Measurements from ENCODE around the gene MIGA2. TPM values are rescaled to one million over a fixed set of nuclear protein-coding genes. Genes with fewer than 3 reads are reported as not detected.

Gene MIGA2
- total and polyA plus RNA-seq, 2 of the 4 experiments (the other 2 are of a cell fraction), result 12.5 to 25.3 TPM

DNA sequence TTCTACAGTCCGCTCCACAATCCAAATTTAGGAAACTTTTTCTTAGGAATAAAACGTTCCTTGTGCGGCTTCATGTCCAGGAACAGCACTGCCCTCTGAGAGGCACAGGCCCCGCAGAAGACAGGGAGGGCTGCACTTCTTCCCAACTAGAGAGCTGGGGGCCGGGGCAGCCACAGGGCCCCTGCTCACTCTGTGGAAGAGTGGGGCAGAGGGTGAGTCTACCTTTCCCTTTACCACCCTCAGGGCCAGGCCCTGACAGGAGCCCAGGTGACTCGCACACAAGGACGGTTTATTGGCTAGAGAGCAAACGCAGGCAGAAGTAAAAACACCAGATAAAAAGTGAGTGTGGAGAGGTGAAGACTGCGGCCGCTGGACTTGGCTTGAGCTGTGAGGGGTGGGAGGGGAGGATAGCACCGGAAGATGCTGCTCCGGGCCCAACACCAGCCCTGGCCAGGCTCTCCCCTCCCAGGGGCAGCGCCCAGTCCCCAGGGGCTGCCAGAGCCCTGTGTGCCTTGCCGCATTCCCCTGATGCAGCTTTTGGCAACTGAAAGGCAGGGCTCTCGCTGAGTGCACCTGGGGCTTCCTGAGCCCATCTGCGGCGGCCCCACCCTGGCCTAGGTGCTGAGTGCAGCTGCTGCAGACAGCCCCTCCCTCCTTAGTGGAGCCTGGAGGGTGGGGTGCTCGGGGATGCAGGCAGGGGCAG is 28.5 kb upstream of the MIGA2 start:
- Histone ChIP-seq H3K9me3 (ENCODE audit: control insufficient read depth, insufficient read depth, low read length) (no peaks in the 10 kb centered on the region), H3K27me3 (ENCODE audit: control insufficient read depth, insufficient read depth, low read length) (no peaks in the 10 kb centered on the region), H4K20me1 (ENCODE audit: insufficient read depth, low read length) (peaks cover 7% of the 10 kb centered on the region), H3K56ac (ENCODE audit: extremely low read depth, insufficient read depth, low read length) (no peak overlapping the region), H2BK15ac (ENCODE audit: low read depth, low read length) (no peak overlapping the region), H3K36me3 (ENCODE audit: control insufficient read depth, insufficient read depth, low read length) (peaks cover 44% of the 10 kb centered on the region), H3K4ac (ENCODE audit: low read depth, low read length) (no peak overlapping the region), H3K27ac (ENCODE audit: insufficient read depth, low read length) (no peak overlapping the region), H3K4me3 (ENCODE audit: insufficient read depth, low read depth, low read length) (no peak overlapping the region), H2BK20ac (ENCODE audit: low read depth, low read length) (no peak overlapping the region), H2BK120ac (ENCODE audit: low read depth, low read length) (no peak overlapping the region), H3K4me2 (ENCODE audit: low read depth, low read length) (no peak overlapping the region), H4K91ac (ENCODE audit: insufficient read depth, low read depth, low read length) (no peak overlapping the region), H4K8ac (ENCODE audit: low read depth in 2 of 2, low read length in 2 of 2) (no peak overlapping the region), H3K4me1 (ENCODE audit: control insufficient read depth, insufficient read depth, low read length) (no peaks in the 10 kb centered on the region), H3K23ac (ENCODE audit: low read depth, low read length) (no peak overlapping the region), H3K14ac (replicated peaks; ENCODE audit: low read depth, low read length) (no peak overlapping the region), H4K5ac (ENCODE audit: low read depth, low read length) (no peak overlapping the region), H3K18ac (ENCODE audit: low read depth, low read length) (no peak overlapping the region), H3K9ac (ENCODE audit: low read depth, low read length) (no peak overlapping the region), H2AK9ac (replicated peaks; ENCODE audit: low read depth, low read length, poor library complexity) (no peak overlapping the region), H2AK5ac (ENCODE audit: low read depth, low read length) (no peak overlapping the region), H2AFZ (replicated peaks; ENCODE audit: low read length, poor library complexity) (no peak overlapping the region), H3K9me1 (ENCODE audit: insufficient read depth, low read length) (no peaks in the 10 kb centered on the region), H2BK5ac (ENCODE audit: low read depth, low read length, poor library complexity, severe bottlenecking) (no peak overlapping the region), H3K79me1 (ENCODE audit: low read depth in 1 of 2, low read length in 2 of 2) (no peaks in the 10 kb centered on the region)
- in situ Hi-C loops (cut with MboI; ENCODE audit: low sequenced_read_pairs) (no loop called here), intact Hi-C loops (cut with micrococcal nuclease) (loop anchor here (2.0 kb wide), 1 partner anchor 603 kb away; no protein-coding TSS in a partner anchor), dilution Hi-C loops (cut with HindIII; ENCODE audit: low sequenced_read_pairs, unreplicated experiment) (no loop called here)
- ATAC-seq (ENCODE audit: low read depth) (no peak), DNase-seq (no peak)
- CTCF ChIA-PET, result interaction anchor here (0.9 kb wide), 2 partner anchors 11 to 15 kb away, joined by 3 to 4 read pairs; no protein-coding TSS in a partner anchor
- no peak for TF ChIP-seq RFX5 (IDR thresholded peaks at IDR 0.05; ENCODE audit: low read depth, low read length)
- BruUV-seq (replicated peaks), result TSS peak; percentile 44
- POLR2A ChIA-PET (ENCODE audit: unreplicated experiment), result no interaction called here
- 96% methylated on average over 7 of the region's 18 CpGs; no CpG with 5 or more reads in 1 of the 2 experiments for WGBS, 2 experiments (ENCODE audit: extremely low coverage in 2 of 2, insufficient read length in 1 of 2)

Data from IMR-90 (cell line).